Urinary bladder (tissue), 4 donors: ENCODE measurements around the gene EXOSC1. TPM values are rescaled to one million over a fixed set of nuclear protein-coding genes. Genes with fewer than 3 reads are reported as not detected.
A peak's percentile ranks its signal among the peaks of the same experiment; 100 is the strongest.
"Not testable (repeated sequence)": the region's sequence is repeated elsewhere in the genome, so short reads cannot be mapped to it uniquely, and the experiment has no call there.

Experiments used
- DNase-seq: peaks from one replicate; pipeline ENCODE4 v3.0.0-alpha.2; 2015; ENCODE audit errors: extremely low spot score
- H3K27ac ChIP-seq: one replicate; pipeline ENCODE4 v1.5.1; 2013; ENCODE audit warnings: low read depth, mild to moderate bottlenecking, moderate library complexity
- H3K36me3 ChIP-seq: one replicate; pipeline ENCODE4 v1.6.1; 2013; ENCODE audit warnings: mild to moderate bottlenecking, moderate library complexity; ENCODE audit not compliant: insufficient read depth
- H3K4me1 ChIP-seq: one replicate; pipeline ENCODE4 v1.6.1; 2013; ENCODE audit warnings: mild to moderate bottlenecking, moderate library complexity; ENCODE audit not compliant: insufficient read depth
- H3K4me3 ChIP-seq: one replicate; pipeline ENCODE4 v1.5.1; 2013; ENCODE audit warnings: low read depth, low read length
- WGBS: extraction: QIAGEN DNeasy Blood & Tissue Kit; methylation state at CpG from one replicate; pipeline ENCODE4 v1.1.7; 2013; 5-methylcytosine and 5-hydroxymethylcytosine counted together
- polyA plus RNA-seq: library from polyadenylated mRNA; stranded (reverse); fragments of 200-250 nt; gene quantifications from one replicate; pipeline ENCODE4 v1.2.3, GENCODE V29; 2013
- total RNA-seq: library from RNA; depleted of rRNA; stranded (reverse); fragments of >200 nt; gene quantifications from one replicate; pipeline ENCODE4 v1.2.3, GENCODE V29; 2014
- donor health status: healthy with polysubstance abuse.
- donor health status: healthy.

Gene EXOSC1, protein sequence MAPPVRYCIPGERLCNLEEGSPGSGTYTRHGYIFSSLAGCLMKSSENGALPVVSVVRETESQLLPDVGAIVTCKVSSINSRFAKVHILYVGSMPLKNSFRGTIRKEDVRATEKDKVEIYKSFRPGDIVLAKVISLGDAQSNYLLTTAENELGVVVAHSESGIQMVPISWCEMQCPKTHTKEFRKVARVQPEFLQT
- total RNA-seq (25.4 TPM), polyA plus RNA-seq (29.8 TPM)

DNA sequence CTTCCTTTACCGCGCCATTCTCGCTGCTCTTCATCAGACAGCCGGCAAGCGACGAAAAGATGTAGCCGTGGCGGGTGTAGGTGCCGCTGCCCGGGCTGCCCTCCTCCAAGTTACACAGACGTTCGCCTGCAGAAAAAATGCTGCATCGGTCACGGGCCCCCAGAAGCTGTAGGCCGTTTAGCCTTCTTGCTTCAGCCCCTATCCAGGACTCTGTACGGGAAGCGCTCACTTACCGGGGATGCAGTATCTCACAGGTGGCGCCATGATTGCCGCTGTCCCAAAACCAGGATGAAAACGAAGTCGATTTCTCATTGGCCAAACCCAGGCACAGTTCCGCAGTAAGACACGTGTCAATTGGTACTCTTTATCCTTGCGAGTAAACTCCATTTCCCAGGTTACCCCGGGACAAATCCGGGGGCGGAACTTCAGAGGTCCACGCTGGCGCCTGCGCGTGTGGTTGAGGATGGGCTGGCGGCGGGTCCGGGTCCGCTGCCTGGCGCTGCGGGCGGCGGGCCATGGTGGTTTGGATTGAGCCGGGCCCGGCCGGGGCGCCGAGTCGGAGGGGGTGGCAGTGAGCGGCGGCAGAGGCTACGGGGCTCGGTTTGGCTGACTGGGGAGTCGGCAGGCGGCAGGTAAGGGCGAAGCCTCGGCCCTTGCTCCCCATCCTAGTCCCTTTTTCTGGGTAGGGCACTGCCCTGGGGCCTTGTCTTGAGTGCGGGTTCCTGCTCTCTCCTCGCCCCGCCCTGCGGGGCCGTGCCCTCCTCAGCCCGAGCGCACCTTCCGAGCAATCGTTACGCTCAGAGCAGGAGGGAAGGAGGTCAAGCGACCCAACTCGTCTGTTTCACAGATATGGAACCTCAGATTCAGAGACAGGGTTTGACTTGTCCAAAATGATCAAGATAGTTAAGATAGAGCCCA is at the start of gene EXOSC1, which contains the start of gene ZDHHC16:
Gene EXOSC1 (minus strand): TSS at position 285 of the 918 bp plus-strand sequence. CDS start 21 bp downstream, at position 264.
Gene ZDHHC16 (plus strand): TSS at position 454 of the 918 bp plus-strand sequence. CDS start 5,501 bp downstream, outside the sequence.
- Histone ChIP-seq H3K36me3 (no peaks in the 10 kb centered on the region), H3K4me3 (peak within 1 kb of the TSS; percentile 64), H3K4me1 (no peaks in the 10 kb centered on the region), H3K27ac (no peak within 1 kb of the TSS)
- DNase-seq: peak; percentile 95
- under 1% methylated on average over 66 of the region's 66 CpGs for WGBS

DNA sequence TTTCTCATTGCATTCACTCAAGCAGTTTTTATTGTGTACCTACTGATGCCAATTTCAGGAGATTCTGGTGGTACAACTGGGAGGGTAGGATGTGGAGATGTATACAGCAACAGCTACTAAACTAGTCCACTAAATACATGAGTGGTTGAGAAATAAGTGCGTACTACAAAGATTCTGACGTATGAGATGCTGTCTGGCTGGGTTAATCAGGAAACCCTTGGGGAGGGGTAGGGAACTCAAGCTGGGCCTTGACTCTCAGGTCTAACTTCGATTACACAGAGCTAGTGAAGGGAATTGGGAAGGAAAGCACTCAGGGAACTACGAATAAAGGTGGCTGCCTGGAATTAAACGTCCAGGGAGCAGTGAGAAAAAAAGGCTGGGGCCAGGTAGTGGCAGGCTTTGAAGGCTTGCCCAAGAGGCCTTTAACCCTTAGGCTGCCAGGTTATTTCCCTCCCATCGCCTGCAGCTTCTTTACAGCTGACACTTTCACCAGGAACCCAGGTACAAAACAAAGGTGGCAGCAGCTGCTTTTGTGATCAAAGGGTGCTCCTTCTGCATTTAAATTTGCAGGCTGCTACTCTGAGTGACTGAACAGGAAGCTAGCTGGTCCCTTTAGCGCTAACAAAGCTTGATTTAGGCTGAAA is 49.2 kb upstream of the EXOSC1 start:
- Histone ChIP-seq H3K36me3 (no peaks in the 10 kb centered on the region), H3K27ac (no peak overlapping the region), H3K4me1 (no peaks in the 10 kb centered on the region), H3K4me3 (no peak overlapping the region)
- 36% methylated on average over 7 of the region's 7 CpGs for WGBS
- DNase-seq: no peak

DNA sequence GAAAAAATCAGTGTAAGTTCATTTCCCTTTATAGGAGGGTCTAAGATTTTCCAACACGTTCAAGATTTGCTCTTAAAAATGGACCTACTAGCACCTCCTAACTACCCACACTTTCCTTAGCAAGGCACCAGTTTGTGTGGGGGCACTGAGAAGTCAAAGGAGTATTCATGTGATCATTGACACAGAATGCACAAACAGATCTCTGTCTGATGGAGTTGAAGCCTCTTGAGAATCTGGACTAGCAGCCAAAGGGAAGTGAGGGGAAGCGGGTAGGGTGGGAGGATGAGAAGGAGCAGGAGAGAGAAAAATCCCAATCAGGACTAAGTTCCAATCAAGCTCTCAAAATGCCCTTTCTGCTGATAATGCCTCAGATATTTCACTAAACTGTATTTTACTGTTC is 48.3 kb upstream of the EXOSC1 start:
- Histone ChIP-seq H3K36me3 (no peaks in the 10 kb centered on the region), H3K27ac (no peak overlapping the region), H3K4me1 (no peaks in the 10 kb centered on the region), H3K4me3 (no peak overlapping the region)
- no peak for DNase-seq
- WGBS: 50% methylated on average over 2 of the region's 2 CpGs

DNA sequence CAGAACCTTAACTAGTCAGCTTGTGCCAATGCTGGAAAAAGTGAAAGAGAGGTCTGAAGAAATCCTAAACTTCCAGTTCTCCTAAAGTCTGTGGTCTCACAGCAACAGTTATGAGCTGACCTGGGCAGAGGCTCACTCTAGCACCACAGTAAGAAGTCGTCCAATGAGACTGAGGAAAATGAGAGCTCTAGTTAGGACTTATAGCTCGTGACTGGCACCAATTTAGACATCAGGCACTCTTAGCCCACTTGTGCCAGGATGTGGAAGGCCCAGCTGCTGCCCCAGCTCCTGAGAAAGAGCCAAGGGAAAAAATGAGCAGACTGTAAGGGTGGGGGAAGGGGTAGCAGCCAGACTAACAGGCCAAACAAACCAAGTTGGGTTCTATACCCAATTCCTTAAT is 44.8 kb upstream of the EXOSC1 start:
- Histone ChIP-seq H3K4me3 (no peak overlapping the region), H3K36me3 (no peaks in the 10 kb centered on the region), H3K4me1 (no peaks in the 10 kb centered on the region), H3K27ac (no peak overlapping the region)
- WGBS: 70% methylated on average over 2 of the region's 2 CpGs
- DNase-seq: no peak

DNA sequence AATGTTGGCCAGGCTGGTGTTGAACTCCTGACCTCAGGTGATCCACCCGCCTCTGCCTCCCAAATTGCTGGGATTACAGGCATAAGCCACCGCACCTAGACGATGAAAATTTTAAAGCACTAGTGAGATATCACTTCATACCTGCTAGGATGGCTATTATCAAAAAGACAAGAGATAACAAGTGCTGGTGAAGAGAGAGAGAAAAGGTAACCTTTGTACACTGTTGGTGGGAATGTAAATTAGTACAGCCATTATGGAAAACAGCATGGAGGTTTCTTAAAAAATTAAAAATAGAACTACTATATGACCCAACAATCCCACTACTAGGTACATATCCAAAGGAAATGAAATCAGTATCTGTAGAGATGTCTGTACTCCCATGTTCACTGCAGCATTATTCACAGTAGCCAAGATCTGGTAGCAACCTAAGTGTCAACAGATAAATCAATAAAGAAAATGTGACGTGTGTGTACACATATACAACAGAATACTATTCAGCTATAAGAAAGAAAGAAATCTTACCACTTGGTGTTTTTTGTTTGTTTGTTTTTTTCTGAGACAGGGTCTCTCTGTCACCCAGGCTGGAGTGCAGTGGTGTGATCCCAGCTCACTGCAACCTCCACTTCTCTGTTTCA is 40.0 kb upstream of the EXOSC1 start:
- DNase-seq: no peak

DNA sequence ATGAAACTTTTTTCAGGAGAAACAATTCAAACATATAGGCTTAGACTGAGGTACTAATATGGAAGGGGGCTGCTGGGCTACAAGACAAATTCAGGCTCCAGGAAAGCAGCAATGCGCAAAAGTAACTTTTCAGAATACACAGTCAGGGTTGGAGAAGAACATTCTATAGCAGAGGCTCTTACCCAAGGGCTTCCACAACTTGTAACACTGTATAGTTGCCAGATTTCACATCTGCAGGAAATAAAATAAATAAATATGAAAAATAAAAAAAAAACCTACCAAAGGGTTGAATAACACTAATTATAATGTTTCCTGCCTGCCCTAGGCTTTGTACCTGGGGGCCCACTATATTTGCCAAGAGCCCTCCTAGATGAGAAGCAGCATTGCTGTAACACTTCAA is 38.1 kb upstream of the EXOSC1 start:
- Histone ChIP-seq H3K36me3 (no peaks in the 10 kb centered on the region), H3K4me3 (no peak overlapping the region), H3K4me1 (peaks cover 1% of the 10 kb centered on the region), H3K27ac (no peak overlapping the region)
- 93% methylated on average over 1 of the region's 1 CpG for WGBS
- no peak for DNase-seq

More for the DNA sequence above, 40.0 kb upstream of the EXOSC1 start:
- Histone ChIP-seq H3K4me3 (no peak overlapping the region), H3K4me1 (peaks cover 1% of the 10 kb centered on the region), H3K36me3 (no peaks in the 10 kb centered on the region), H3K27ac (no peak overlapping the region)
- WGBS: 93% methylated on average over 4 of the region's 4 CpGs

DNA sequence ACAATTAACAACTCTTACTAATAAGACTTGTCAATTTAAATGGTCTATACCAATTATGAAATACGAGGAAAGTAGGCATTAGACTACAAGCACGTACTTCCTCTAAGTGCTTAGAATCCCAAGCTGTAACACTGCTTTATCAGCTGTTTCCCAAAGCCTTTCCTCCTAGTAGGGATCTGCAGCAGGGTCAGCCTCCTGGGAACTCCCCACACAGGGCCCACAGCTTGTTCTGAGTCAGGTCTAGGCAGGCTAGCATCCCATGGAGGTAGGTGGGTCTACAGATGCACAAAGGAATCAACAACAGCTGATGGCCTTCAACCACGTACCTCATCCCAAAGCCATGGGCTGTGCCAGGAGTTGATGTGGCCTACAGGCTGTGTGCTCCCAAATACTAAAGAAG is 37.7 kb upstream of the EXOSC1 start:
- Histone ChIP-seq H3K27ac (no peak overlapping the region), H3K4me3 (no peak overlapping the region), H3K36me3 (no peaks in the 10 kb centered on the region), H3K4me1 (peaks cover 1% of the 10 kb centered on the region)
- 81% methylated on average over 3 of the region's 3 CpGs for WGBS
- no peak for DNase-seq

DNA sequence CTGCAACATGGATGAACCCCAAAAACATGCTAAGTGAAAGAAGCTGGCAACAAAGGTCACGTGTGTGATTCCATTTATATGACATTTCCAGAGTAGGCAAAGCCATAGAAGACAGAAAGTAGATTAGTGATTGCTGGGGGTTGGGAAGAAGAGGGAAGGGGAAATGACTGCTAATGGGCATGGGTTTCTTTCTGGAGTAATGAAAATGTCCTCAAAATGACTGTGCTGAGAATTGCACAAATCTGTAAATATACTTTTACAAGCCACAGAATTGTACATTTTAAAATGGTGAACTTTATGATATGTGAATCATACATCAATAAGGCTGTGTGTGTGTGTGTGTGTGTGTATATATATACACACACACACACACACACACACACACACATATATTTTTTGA is 36.6 kb upstream of the EXOSC1 start:
- DNase-seq: no peak
- WGBS: 91% methylated on average over 1 of the region's 1 CpG
- no peak overlapping the region for H3K4me3 ChIP-seq
- no peak overlapping the region for H3K27ac ChIP-seq
- H3K36me3 ChIP-seq: peaks cover under 1% of the 10 kb centered on the region
- H3K4me1 ChIP-seq: peaks cover 1% of the 10 kb centered on the region

DNA sequence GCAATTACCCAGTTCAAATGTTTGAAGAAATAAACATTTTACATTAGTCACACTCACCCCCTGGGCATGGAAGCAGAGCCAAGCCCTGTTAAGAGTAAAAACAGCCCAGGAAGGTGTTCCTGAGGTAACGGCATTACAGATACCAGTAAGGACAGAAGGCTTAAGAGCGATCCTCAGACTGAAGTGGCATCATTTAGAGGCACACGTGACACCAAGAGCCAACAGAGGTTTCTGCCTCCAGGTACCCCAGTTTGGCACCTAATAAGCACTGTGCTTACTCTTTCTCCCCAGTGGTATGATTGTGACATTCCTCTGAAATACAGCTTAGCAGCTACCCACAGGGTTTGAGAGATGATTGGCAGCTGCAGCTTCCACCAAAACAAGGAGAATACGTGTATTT is 35.3 kb upstream of the EXOSC1 start:
- WGBS: 94% methylated on average over 4 of the region's 4 CpGs
- no peak for DNase-seq

DNA sequence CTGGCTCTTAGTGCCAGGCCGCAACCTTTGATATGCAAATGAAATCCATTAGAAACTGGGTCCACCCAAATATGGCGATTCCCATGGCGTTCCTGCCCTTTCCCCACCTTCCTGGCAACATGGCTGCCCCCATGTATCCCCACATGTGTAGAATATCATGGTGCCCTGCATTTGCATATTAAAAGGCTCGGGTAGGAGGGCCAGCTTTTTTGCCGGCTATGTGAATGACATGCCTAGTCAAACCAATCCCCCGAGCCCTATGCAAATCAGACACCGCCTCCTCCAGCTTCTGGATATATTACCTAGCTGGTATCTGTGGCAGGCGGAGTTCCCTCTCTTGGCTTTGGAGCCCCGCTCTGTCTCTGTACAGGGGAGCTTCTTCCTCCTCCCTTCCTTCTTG is 34.1 kb upstream of the EXOSC1 start:
- 72% methylated on average over 9 of the region's 9 CpGs for WGBS
- Histone ChIP-seq H3K36me3 (peaks cover 4% of the 10 kb centered on the region), H3K27ac (no peak overlapping the region), H3K4me1 (peaks cover 1% of the 10 kb centered on the region), H3K4me3 (no peak overlapping the region)
- DNase-seq: no peak

More for the DNA sequence above, 35.3 kb upstream of the EXOSC1 start:
- Histone ChIP-seq H3K27ac (no peak overlapping the region), H3K4me3 (no peak overlapping the region), H3K36me3 (peaks cover 3% of the 10 kb centered on the region), H3K4me1 (peaks cover 1% of the 10 kb centered on the region)

DNA sequence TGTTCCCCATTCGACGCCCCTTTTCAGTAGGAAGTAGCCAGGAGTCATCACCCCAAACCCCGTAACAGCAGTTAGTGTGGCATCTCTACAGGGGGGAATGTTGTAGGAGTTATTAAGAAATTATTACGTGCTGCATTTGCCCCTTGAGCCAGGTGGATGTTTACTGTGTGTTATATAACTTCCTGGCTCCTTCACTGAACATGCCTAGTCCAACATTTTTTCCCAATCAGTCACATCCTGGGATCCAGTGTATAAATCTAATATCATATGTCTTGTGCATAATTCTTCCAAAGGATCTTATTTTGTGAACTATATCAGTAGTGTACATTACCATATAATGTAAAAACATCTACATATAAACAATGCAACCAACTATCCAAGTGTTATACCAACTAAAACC is 33.6 kb upstream of the EXOSC1 start:
- H3K27ac ChIP-seq, H3K36me3 ChIP-seq, H3K4me3 ChIP-seq, H3K4me1 ChIP-seq, DNase-seq: not testable (repeated sequence)
- WGBS: 87% methylated on average over 4 of the region's 4 CpGs

DNA sequence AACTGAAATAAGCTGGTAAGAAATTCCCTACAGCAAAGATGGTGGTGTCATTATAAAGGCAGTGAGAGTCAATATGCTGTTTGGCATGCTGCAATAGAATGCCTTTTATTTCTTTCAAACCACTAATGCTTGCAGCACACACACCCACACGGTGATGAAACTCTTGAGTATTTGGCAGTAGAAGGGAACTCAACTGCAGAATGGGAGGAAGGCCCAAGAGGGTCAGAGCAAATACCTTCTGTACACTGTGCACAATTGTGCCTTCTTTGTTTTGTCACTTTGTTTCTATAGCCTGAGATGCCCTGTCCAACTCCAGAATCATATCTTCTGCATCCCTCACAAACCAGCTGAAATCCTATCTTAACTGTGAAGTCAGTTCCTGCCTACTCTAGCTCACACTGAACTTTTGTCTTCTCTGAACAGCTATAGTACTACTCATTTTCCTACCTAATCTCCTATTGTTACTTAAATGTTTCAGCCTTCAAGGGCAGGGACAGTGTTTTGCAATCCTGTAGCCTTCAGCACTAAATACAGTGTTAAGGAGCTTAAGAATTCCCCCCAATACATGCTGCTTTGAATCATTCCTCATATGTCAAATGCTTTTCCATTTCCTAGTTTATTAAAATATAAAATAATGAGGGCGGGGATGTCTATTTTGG is 30.3 kb upstream of the EXOSC1 start:
- Histone ChIP-seq H3K27ac (no peak overlapping the region), H3K36me3 (peaks cover 5% of the 10 kb centered on the region), H3K4me1 (no peaks in the 10 kb centered on the region), H3K4me3 (no peak overlapping the region)
- 82% methylated on average over 2 of the region's 2 CpGs for WGBS
- no peak for DNase-seq

DNA sequence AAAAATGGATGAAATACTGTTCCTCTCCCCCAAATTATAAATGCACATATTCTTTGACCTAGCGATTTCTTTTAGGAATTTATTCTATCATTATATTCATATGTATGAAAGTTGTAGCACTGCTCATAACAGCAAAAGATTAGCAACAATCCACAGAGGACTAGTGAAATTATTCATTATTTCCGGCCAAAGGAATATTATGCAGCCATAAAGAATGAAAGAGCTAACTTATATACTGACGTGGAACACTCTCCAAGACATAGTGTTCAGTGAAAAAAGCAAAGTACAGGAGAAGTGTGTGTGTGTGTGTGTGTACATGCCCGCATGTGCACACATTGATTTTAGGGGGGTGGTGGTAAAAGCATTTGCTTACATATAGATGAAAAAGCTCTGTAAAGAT is 29.1 kb upstream of the EXOSC1 start:
- Histone ChIP-seq H3K4me3 (no peak overlapping the region), H3K4me1 (no peaks in the 10 kb centered on the region), H3K27ac (no peak overlapping the region), H3K36me3 (peaks cover 5% of the 10 kb centered on the region)
- no peak for DNase-seq
- WGBS: 97% methylated on average over 4 of the region's 4 CpGs
